Ramos (cell line): ENCODE data around the gene CREBZF.

Source experiments
- in situ Hi-C: fragments of 300-500 bp; cut with MboI; formaldehyde crosslinking; loops from one replicate; pipeline ENCODE4 v1.14.3; 2022; ENCODE audit warnings: low sequenced_read_pairs; ENCODE audit not compliant: unreplicated experiment

CREBZF gene

DNA sequence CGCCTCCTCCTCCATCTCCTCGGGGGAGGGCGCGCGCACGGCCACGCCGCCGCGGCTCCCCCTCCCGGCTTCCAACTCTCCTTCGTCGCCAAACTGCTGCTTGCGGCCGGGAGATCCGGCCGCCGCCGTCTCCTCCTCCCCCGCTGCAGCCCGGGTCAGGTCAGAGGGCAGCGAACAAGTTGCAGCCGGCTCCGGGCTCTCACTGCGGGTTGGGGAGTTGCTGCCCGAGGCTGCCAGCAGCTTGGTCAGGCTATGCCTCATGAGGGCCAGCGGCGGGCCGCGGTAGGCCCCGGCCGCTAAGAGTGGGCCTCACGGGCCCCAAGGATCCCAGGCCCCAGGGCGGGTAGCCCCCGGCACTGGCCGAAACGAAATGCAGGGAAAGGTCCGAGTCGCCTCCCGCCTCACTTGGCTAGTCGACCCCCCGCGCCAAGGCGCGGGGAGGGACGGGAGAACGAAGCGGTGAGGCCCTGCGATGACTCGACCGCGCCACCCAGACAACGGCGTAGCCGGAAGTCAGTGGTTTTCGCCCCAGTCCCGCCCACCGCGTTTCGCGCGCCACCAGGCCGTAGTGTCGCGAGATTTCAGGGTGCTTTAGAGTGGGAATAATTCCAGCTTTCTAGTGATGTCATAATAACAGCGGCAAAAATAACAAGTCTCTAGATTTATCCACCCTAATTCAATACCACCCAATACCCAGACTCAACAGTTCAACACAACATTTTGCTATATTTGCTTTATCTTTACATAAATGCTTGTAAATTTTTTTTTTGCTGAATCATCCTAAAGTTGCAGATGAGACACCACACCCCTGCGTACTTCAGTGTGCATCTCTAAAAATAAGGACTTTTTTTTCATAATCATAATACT, at the start of gene CREBZF:
TSS of gene CREBZF (minus strand) at position 515 of the 867 bp plus-strand sequence. CDS start at position 261, 254 bp downstream.
- in situ Hi-C loops: no loop called here

DNA sequence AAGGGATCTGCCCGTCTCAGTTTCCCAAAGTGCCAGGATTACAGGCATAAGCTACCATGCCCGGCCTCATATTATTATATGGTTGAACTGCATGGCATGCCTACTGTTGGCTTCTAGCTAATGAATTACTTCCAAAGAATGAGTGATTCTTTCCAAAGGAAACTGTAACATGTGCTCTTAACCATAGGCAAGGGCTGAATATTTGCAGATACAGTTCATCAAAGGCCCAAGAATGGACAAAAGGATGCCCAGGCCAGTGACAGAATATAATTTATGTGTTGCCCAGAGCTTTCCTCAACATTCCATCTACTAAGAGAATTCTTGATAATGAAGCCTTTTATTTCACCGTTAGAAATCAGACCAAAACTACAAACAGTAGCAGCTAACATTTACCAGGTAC, 48.0 kb upstream of the CREBZF start:
- in situ Hi-C loops: no loop called here

- in situ Hi-C loops: no loop called here
Observed at GRCh38 chr11:85710917-85711316, 46.0 kb upstream of the CREBZF start.

- in situ Hi-C loops: no loop called here
Observed at GRCh38 chr11:85709941-85710702, 45.2 kb upstream of the CREBZF start.

GRCh38 chr11:85705800-85706199, 40.9 kb upstream of the CREBZF start:
- in situ Hi-C loops: no loop called here

- in situ Hi-C loops: no loop called here
Observed at GRCh38 chr11:85704967-85705366, 40.0 kb upstream of the CREBZF start.

DNA sequence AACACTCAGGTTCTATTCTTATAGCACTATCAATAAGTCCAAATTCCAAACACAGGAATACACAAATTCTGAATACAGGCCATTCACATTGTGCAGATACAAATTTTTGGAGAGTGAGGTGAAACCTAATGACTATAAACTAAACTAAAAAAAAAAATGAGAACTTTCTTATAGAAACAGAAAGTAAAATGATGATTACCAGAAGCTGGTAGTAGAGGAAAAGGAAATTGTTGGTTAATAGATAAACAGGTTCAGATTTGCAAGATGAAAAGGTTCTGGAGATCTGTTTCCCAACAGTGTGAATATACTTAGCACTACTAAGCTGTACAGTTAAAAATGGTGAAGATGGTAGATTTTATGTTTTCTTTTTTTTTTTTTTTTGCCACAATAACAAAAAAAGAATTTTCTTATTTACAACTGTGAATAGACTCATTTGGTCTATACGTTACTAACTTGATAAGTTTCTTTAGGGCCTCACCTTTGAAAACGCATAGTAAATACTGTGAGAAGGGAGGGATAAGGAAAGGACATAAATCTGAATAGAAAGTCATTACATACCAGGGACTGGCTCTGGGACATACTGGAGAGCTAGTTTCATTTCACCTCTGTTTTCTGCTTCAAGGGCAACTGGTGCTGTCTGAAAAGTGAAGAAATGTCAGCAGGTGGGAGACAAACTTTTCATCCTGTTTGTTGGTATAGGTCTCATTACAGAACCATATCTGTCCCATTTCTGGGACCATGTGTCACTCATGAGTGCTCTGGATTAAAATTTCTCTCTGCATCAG, 35.2 kb upstream of the CREBZF start:
- in situ Hi-C loops: no loop called here

- in situ Hi-C loops: no loop called here
Observed at GRCh38 chr11:85698195-85698594, 33.3 kb upstream of the CREBZF start.

- in situ Hi-C loops: no loop called here
Observed at GRCh38 chr11:85697747-85698146, 32.8 kb upstream of the CREBZF start.

DNA sequence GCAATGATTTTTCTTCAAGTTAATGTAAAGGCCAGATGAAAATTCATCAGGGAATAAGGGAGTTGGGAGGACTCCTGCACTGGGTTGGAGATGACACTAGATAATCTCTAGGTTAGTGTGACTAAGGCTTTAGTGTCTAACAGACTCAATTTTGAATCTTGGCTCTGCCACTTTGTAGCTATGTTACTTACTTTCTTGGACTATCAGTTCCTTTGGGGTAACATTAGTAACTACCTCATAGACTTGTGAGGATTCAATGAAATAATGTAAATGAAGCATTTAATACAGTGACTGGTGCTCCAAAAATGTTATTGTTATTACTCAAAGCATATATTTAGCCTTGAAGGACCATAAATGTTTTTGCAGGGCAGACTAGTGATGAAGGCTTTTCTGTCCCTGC, 30.6 kb upstream of the CREBZF start:
- in situ Hi-C loops: no loop called here

- in situ Hi-C loops: no loop called here
Observed at GRCh38 chr11:85694385-85694980, 29.6 kb upstream of the CREBZF start.

DNA sequence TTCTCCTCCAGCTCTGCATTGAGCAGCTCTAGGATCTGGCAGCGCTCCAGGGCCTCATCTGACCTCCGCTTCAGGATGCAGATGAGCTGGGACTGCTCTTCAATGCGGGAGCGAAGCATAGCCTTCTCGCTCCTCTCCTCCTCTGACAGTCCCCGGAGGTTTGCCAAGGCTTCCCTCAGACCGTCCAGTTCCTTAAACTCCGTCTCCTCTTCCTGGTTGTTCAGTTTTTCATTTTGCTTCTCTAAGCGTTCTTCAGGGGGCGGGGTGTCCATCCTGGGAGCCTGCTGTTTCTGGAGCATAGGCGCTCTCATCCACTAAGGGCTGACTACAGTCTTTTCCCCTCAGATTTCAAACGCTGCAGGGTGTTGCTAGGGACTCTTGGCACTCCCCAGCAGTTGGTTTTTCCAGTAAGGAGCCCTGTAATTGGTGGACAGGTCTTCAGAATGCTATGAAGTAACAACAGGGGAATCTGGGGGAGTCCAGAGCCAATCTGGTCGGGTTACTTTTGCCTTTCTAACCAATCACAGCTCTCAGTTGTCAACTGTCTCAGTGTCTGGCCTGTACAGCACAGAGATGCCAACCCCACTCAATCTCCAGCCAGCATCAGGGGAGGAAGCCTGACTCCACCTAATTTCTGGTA, 21.0 kb upstream of the CREBZF start, which contains the start of gene CCDC89:
TSS of gene CCDC89 (minus strand) at position 376 of the 640 bp plus-strand sequence. CDS start at position 311, 65 bp downstream.
- in situ Hi-C loops: no loop called here

GRCh38 chr11:85685125-85685819, 20.3 kb upstream of the CREBZF start:
- in situ Hi-C loops: no loop called here

DNA sequence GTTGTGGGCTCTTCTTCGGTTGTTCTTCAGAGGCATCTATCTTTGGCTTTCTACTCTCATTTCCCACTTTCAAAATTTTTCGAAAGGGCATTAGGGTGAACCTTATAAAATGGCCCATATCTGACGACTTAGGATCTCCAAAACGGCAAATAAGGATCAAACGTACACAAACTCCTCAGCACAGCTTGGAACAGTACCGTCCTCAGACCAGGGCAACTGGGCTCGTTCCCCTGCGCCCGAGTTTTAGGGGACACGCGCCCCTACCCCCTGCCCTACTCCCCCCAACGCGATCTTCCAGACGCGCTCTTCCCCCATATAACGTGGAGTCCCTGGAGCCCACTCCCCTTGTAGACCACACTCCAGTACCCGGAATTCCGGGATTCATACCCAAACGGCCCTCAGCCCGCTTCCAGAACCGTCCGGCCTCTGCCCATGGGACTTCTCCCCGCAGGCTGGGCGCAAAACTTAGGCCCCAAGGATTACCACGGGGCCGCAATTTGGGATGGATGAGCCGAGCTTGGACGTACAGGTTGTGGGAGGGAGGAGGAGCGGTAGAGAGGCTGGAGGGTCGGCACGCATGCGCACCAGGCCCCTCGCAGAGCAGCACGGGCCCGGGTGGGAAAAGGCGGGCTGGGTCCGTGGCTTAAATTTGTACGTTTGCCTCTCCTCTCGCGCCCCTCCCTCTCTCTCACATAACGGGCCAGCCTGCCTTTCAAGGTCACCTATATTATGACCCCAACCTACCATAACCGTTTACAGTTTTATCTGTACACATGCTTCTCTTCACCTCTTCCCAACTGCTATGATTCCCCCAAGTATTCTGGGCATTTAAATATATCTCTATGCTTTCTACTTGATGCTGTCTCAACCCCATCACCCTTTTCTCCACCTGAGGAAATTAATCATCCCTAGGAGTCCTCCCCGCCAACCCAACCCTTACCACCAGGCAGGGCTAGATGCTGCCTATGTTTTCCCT, 17.7 kb upstream of the CREBZF start:
- in situ Hi-C loops: no loop called here

DNA sequence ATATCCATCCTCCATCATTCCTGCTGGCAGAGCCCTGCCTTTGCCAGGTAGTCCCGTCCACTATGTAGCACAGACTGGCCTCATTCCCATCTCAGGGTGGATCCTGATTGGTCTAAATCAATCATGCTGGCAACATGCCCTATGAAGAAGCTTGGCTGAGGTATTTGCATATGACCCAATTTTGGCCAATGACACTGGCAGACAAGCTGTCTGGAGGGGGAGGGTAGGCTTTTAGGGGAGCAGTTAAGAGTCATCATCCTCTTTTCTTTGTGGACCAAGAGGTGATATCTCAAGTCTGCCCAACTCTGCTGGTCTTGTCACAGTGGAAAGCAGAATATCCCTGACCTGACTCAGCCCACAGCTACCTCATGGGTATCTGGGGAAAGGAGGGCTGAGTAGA, 16.0 kb upstream of the CREBZF start:
- in situ Hi-C loops: no loop called here

DNA sequence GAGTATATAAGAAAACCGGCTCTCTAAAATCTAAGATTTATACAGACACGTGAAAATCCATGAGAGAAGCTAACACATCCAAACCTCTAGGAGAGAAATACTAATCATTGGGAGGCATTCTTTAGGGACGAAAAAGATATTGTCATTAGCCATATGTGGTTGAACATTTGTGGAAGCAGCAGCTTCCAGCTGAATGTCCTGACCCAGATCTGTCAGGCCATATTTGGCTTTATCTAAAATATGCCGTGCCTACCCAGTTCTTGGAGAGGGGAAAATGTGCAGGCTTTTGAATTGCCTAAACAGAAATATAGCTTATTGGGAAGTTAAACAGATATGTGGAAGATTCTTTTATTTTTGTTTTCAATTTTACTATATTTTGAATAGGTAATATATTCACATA, 14.6 kb upstream of the CREBZF start:
- in situ Hi-C loops: no loop called here

DNA sequence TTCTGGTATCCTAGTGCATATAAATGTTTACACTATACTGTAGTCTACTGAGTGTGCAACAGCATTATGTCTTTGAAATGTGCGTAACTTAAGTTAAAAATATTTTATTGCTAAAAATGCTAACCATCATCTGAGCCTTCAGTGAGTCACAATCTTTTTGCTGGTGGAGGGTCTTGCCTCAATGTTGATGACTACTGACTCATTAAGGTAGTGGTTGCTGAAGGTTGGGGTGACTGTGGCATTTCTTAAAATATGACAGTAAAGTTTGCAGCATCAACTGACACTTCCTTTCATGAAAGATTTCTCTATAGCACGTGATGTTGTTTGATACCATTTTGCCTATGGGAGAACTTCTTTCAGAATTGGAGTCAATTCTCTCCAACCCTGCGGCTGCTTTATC, 8.5 kb upstream of the CREBZF start:
- in situ Hi-C loops: no loop called here
